K562 (cell line): ENCODE data around the gene TCEAL5. TPM values are rescaled to one million over a fixed set of nuclear protein-coding genes. Genes with fewer than 3 reads are reported as not detected.

ENCODE experiments used
- MTA3 ChIP-seq: fragments of 450-650 bp; formaldehyde crosslinking; IDR thresholded peaks from 2 replicates; pipeline ENCODE4 v1.6.1; 2017; ENCODE audit warnings: mild to moderate bottlenecking, borderline replicate concordance
- NR2C1 ChIP-seq, 2 experiments: fragments of 450-650 bp; IDR thresholded peaks; 2 replicates each; pipeline ENCODE4 v1.6.1; 2017; ENCODE audit warnings: mild to moderate bottlenecking in 2 of 2, antibody characterized with exemption in 1 of 2, inconsistent platforms in 1 of 2, missing compliant biosample characterization in 1 of 2, missing genetic modification characterization in 1 of 2
- PYGO2 ChIP-seq: fragments of 450-650 bp; IDR thresholded peaks from 2 replicates; pipeline ENCODE4 v1.6.1; 2016; ENCODE audit warnings: mild to moderate bottlenecking, missing genetic modification characterization, moderate library complexity, missing compliant biosample characterization
- SIX5 ChIP-seq, 2 experiments: IDR thresholded peaks; 2 replicates each; pipeline ENCODE4 v1.6.1; 2011; ENCODE audit warnings: low read length in 2 of 2, borderline replicate concordance in 1 of 2, low read depth in 1 of 2, mild to moderate bottlenecking in 1 of 2, moderate library complexity in 1 of 2; ENCODE audit not compliant: insufficient read depth in 1 of 2
- XRCC3 ChIP-seq: fragments of 450-650 bp; IDR thresholded peaks from 2 replicates; pipeline ENCODE4 v1.6.1; 2017; ENCODE audit warnings: mild to moderate bottlenecking, moderate library complexity
- ZNF76 ChIP-seq: fragments of 250-450 bp; sonication (Bioruptor Pico); IDR thresholded peaks from 2 replicates; pipeline ENCODE4 v1.4.0; 2020; ENCODE audit warnings: mild to moderate bottlenecking, moderate library complexity, borderline replicate concordance
- polyA plus RNA-seq, 8 experiments: library from polyadenylated mRNA; depleted of rRNA in 4 of 8; stranded (reverse) in 5 of 8; unstranded in 3 of 8; fragments of >200 nt; fragmentation: Nextera tagmentation in 2 of 8; fragmentation: Illumina TruSeq in 1 of 8; extraction: Ambion mirVana in 2 of 8; extraction: Trizol in 1 of 8; gene quantifications; 2 replicates each; pipeline versions ENCODE4 v1.2.1 to v1.2.3, GENCODE V29; 2011 to 2014; ENCODE audit warnings: inconsistent platforms in 1 of 8, missing spikeins in 1 of 8
- total RNA-seq, 7 experiments: library from RNA; depleted of rRNA in 6 of 7; stranded (reverse); fragments of >200 nt in 6 of 7; fragmentation: Illumina TruSeq in 2 of 7; extraction: Trizol in 2 of 7; gene quantifications; 2 replicates each; pipeline versions ENCODE4 v1.2.1 to v1.2.3, GENCODE V29; 2011 to 2021; ENCODE audit warnings: low replicate concordance in 1 of 7
- TF ChIP-seq, protein P1 (sequence below): fragments of 450-650 bp; IDR thresholded peaks from 2 replicates; pipeline ENCODE4 v1.6.1; 2017; ENCODE audit warnings: antibody characterized with exemption
- TF ChIP-seq, protein P2 (sequence below): fragments of 450-650 bp; IDR thresholded peaks from 2 replicates; pipeline ENCODE4 v1.6.1; 2016; ENCODE audit warnings: low read depth, mild to moderate bottlenecking, moderate library complexity
- TF ChIP-seq, protein P3 (sequence below): fragments of 150-350 bp; IDR thresholded peaks from 2 replicates; pipeline ENCODE4 v1.6.1; 2014; ENCODE audit warnings: low read depth, mild to moderate bottlenecking, low read length, borderline replicate concordance
- TF ChIP-seq, protein P4 (sequence below): IDR thresholded peaks from 3 replicates; pipeline ENCODE4 v1.6.1; 2011; ENCODE audit warnings: borderline replicate concordance, mild to moderate bottlenecking; ENCODE audit not compliant: insufficient read length, insufficient read depth
- TF ChIP-seq, protein P5 (sequence below): fragments of 200-400 bp; formaldehyde crosslinking; IDR thresholded peaks from 2 replicates; pipeline ENCODE4 v1.6.1; 2017; ENCODE audit warnings: mild to moderate bottlenecking, low read depth, low read length, moderate library complexity

The TCEAL5 gene
- total and polyA plus RNA-seq, 9 of the 15 experiments (the other 6 are each of a cell fraction or from before 2014, with no cell fraction given), result 0.10 to 0.18 TPM; not detected in 7

DNA sequence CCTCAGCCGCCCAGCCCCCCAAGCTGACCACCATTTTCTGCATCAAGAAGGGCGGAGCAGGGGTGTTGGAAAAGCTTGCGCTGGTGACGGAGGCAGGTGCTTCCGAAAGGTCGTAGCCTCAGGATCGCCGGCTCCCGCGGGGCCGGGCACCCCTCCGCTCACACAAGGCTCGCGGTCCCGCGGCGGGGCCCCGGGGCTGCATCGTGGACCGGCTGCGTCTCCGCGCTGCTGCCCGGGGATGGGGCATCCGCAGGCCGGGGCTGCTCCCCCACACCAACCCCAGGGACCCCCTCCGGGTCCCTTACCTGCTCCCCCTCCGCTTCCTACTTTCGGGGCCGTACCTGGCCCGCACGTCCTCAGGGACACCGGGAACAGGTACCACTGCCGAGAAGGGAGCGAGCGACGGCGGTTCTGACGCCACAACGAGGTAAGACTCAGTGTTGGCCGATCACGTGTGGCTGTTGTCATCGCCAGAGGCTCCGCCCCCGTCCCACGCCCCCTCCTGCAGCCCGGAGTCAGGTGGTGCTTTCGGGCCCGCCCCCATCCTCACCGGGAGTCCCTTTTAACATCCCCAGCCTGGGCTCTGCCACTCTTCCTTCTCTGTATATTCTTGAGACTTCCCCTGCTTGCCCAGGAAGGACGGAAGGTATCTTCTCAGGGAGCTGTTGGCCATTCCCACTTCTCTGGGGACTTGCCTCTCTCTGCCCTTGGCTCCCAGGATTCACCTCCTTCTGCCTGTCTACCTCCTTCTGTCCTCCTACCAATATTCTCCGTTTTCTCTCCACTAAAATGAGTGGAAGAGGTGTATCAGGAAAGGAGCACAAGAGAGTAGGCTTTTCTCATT lies 34.2 kb upstream of the TCEAL5 start, which contains the start of gene BEX2 (continued):
- TF ChIP-seq, protein P1, sequence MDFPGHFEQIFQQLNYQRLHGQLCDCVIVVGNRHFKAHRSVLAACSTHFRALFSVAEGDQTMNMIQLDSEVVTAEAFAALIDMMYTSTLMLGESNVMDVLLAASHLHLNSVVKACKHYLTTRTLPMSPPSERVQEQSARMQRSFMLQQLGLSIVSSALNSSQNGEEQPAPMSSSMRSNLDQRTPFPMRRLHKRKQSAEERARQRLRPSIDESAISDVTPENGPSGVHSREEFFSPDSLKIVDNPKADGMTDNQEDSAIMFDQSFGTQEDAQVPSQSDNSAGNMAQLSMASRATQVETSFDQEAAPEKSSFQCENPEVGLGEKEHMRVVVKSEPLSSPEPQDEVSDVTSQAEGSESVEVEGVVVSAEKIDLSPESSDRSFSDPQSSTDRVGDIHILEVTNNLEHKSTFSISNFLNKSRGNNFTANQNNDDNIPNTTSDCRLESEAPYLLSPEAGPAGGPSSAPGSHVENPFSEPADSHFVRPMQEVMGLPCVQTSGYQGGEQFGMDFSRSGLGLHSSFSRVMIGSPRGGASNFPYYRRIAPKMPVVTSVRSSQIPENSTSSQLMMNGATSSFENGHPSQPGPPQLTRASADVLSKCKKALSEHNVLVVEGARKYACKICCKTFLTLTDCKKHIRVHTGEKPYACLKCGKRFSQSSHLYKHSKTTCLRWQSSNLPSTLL, result no peak
- TF ChIP-seq, protein P2, sequence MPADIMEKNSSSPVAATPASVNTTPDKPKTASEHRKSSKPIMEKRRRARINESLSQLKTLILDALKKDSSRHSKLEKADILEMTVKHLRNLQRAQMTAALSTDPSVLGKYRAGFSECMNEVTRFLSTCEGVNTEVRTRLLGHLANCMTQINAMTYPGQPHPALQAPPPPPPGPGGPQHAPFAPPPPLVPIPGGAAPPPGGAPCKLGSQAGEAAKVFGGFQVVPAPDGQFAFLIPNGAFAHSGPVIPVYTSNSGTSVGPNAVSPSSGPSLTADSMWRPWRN, result no peak
- TF ChIP-seq, protein P3, sequence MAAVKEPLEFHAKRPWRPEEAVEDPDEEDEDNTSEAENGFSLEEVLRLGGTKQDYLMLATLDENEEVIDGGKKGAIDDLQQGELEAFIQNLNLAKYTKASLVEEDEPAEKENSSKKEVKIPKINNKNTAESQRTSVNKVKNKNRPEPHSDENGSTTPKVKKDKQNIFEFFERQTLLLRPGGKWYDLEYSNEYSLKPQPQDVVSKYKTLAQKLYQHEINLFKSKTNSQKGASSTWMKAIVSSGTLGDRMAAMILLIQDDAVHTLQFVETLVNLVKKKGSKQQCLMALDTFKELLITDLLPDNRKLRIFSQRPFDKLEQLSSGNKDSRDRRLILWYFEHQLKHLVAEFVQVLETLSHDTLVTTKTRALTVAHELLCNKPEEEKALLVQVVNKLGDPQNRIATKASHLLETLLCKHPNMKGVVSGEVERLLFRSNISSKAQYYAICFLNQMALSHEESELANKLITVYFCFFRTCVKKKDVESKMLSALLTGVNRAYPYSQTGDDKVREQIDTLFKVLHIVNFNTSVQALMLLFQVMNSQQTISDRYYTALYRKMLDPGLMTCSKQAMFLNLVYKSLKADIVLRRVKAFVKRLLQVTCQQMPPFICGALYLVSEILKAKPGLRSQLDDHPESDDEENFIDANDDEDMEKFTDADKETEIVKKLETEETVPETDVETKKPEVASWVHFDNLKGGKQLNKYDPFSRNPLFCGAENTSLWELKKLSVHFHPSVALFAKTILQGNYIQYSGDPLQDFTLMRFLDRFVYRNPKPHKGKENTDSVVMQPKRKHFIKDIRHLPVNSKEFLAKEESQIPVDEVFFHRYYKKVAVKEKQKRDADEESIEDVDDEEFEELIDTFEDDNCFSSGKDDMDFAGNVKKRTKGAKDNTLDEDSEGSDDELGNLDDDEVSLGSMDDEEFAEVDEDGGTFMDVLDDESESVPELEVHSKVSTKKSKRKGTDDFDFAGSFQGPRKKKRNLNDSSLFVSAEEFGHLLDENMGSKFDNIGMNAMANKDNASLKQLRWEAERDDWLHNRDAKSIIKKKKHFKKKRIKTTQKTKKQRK, result no peak
- TF ChIP-seq ZNF76 (CRISPR knock-in tag) (no peak), SIX5 (IDR thresholded peaks at IDR 0.05; ENCODE audit: borderline replicate concordance in 1 of 2, insufficient read depth in 1 of 2, low read depth in 1 of 2, low read length in 2 of 2) (no peak), XRCC3 (no peak), MTA3 (no peak), NR2C1 (IDR thresholded peaks at IDR 0.05) (no peak), NR2C1 (tag; IDR thresholded peaks at IDR 0.05) (no peak), PYGO2 (tag) (no peak)
- TF ChIP-seq, protein P4, sequence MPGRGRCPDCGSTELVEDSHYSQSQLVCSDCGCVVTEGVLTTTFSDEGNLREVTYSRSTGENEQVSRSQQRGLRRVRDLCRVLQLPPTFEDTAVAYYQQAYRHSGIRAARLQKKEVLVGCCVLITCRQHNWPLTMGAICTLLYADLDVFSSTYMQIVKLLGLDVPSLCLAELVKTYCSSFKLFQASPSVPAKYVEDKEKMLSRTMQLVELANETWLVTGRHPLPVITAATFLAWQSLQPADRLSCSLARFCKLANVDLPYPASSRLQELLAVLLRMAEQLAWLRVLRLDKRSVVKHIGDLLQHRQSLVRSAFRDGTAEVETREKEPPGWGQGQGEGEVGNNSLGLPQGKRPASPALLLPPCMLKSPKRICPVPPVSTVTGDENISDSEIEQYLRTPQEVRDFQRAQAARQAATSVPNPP, result no peak
- TF ChIP-seq, protein P5, sequence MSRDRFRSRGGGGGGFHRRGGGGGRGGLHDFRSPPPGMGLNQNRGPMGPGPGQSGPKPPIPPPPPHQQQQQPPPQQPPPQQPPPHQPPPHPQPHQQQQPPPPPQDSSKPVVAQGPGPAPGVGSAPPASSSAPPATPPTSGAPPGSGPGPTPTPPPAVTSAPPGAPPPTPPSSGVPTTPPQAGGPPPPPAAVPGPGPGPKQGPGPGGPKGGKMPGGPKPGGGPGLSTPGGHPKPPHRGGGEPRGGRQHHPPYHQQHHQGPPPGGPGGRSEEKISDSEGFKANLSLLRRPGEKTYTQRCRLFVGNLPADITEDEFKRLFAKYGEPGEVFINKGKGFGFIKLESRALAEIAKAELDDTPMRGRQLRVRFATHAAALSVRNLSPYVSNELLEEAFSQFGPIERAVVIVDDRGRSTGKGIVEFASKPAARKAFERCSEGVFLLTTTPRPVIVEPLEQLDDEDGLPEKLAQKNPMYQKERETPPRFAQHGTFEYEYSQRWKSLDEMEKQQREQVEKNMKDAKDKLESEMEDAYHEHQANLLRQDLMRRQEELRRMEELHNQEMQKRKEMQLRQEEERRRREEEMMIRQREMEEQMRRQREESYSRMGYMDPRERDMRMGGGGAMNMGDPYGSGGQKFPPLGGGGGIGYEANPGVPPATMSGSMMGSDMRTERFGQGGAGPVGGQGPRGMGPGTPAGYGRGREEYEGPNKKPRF, result no peak
